Fibroblast of peridontal ligament (primary cell): ENCODE measurements around the gene ANKIB1.

Experiments
- DNase-seq: peaks from one replicate; pipeline ENCODE4 v3.0.0-alpha.2; 2010; ENCODE audit errors: extremely low read depth

ANKIB1 gene, protein sequence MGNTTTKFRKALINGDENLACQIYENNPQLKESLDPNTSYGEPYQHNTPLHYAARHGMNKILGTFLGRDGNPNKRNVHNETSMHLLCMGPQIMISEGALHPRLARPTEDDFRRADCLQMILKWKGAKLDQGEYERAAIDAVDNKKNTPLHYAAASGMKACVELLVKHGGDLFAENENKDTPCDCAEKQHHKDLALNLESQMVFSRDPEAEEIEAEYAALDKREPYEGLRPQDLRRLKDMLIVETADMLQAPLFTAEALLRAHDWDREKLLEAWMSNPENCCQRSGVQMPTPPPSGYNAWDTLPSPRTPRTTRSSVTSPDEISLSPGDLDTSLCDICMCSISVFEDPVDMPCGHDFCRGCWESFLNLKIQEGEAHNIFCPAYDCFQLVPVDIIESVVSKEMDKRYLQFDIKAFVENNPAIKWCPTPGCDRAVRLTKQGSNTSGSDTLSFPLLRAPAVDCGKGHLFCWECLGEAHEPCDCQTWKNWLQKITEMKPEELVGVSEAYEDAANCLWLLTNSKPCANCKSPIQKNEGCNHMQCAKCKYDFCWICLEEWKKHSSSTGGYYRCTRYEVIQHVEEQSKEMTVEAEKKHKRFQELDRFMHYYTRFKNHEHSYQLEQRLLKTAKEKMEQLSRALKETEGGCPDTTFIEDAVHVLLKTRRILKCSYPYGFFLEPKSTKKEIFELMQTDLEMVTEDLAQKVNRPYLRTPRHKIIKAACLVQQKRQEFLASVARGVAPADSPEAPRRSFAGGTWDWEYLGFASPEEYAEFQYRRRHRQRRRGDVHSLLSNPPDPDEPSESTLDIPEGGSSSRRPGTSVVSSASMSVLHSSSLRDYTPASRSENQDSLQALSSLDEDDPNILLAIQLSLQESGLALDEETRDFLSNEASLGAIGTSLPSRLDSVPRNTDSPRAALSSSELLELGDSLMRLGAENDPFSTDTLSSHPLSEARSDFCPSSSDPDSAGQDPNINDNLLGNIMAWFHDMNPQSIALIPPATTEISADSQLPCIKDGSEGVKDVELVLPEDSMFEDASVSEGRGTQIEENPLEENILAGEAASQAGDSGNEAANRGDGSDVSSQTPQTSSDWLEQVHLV

DNA sequence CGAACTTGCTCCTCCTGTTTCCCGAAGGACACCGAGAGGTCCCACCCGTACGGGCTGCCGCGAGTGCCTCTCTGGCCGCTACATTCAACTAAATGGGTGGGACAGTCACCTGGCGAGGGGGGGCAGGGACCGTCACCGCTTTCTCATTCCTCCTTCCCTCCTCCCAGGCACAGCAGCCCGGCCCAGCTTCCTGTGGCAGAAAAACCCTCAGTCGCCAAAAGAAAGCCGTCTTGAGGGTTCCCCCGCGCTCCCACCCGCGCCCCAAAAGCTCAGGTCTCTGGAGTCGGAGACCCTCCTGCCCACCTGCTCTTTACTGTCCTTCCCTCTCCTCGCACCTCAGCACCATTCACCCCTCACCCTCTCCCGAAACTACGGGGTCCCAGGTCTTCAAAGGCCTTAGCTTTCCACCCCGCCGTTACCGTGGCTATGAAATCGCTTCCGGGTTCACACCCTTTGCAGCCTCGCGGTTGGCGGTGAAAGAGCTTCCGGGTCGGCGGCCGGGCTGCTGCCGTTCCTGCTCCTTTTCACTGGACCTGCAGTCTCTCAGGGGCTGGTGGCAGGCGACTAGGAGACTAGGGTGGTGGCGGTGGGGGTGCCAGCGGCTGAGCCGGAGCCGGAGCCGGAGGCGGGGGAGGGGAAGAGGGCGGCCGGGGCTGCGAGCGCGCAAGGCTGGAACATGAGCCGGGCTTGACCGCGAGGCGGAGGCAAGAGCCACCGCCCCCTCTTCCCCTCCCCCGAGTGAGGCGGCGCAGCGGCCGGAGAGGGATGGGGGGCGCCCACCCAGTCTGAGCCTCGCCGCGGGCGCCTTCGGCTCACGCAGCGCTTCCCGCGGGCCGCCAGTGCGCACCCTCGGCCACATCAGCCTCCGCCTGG, at the start of gene ANKIB1, which contains the start of gene KRIT1:
Gene ANKIB1, plus strand, starts transcription at position 488 of the 873 bp plus-strand sequence. CDS start 49,005 bp downstream, outside the sequence.
Gene KRIT1, minus strand, starts transcription at position 428 of the 873 bp plus-strand sequence. CDS start 3,779 bp downstream, outside the sequence.
- peak; percentile 69 for DNase-seq

DNA sequence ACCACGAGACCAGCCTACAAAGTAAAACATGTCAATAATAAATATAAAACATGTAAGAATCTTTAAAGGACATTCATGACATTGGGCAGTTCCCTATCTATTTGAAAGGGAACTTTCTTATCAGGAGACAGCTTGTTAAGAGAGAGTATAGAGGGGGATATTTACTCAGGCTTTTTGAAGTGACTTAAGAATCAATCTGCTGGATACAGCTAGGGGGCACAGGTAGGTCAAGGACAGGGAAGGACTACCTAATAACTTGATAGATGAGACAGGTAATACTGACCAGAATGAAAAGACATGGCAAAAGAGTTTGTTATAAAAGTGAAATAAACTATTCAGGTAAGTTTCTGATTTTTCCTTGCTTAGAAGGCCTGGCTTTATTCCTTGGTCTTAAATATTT, 45.0 kb upstream of the ANKIB1 start:
- DNase-seq = no peak

- no peak for DNase-seq
These were observed 39.8 kb upstream of the ANKIB1 start for GRCh38 chr7:92205987-92206386.

DNA sequence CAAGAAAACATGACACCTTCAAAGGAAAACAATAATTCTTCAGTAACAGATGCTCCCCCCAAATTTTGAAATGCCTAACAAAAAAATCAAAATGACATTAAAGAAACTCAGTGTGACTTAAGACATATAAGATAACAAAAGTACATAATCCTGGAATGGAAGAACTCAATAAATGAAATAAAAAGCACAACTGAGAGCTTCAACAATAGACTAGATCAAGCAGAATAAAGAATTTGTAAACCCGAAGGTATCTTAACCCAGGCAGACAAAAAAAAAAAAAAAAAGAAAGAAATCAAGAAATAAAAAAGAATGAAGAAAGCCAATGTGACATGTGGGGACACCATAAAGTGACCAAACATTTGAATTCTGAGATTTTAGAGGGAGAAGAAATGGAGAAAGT, 39.1 kb upstream of the ANKIB1 start:
- DNase-seq = no peak

DNA sequence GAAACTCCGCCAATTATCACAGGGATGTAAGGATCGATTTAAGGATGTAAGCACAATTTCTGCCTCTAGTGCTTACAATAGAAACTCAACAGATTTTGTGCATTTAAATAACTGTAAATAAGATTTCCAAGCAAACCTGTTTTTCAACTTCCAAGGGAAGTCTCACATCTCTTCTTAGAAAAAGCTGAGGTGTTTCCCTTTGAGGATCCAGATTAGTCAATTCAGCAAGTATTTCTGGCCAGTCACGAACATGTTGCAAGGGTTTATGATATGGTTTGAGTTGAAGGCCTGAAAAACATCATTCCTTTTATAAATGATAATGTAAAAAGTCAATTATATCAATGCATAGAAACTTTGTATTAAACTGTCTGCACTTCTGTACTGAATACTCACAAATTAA, 24.0 kb upstream of the ANKIB1 start:
- DNase-seq = no peak

GRCh38 chr7:92226981-92227380, 18.8 kb upstream of the ANKIB1 start:
- peak; percentile 65 for DNase-seq

DNA sequence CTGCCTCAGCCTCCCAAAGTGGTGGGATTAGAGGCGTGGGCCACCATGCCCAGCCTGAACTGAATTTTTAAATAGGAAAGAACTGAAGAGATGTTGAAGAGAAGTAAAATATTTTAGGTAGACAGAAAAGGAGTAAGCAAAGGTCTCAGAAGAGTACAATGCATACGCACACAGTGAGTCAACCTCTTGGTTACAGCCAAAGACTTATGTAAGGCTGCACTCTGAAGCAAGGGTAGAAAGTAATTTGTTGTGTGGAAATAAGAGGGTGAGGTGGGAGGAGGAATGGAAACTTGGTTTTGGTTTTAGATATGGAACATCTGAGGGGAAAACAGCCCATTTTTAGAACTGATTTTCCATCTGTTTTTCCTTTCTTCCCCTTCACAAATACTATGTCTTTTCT, 17.7 kb upstream of the ANKIB1 start:
- no peak for DNase-seq

GRCh38 chr7:92228742-92229141, 17.0 kb upstream of the ANKIB1 start:
- no peak for DNase-seq

DNA sequence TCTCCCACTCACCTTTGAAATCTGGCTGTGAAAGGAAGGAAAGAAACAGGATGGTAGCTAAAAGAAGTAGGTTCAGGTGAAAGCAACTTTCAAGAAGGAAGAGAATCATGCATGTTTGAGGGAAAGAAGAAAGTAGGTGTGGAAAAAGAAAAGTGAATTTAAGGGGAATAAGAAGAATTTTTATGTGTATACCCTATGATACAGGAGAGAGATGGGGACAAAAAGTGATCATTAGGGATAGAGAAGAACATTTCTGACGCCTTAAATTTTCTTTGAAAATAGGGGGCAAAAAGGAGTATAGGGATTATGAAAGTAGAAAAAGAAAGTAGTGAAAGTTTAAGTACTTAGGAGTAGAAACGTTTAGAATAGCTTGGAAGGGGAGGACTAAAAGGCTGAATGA, 15.2 kb upstream of the ANKIB1 start:
- no peak for DNase-seq

DNA sequence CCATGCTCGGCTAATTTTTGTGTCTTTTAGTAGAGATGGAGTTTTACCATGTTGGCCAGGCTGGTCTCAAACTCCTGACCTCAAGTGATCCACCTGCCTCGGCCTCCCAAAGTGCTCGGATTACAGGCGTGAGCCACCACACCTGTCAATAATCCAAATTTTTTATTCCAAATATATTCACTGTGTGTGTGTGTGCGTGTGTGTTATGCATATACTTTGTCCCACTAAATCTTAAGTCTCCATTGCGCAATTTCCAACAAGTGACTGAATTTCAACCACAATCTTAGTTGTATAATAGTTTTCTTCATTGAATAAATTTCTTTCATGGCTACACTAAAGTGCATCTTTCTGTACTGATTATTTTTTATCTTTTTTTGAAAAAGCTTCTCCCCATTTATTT, 2.8 kb upstream of the ANKIB1 start:
- DNase-seq = no peak

- DNase-seq = peak; percentile 44
These were observed 827 bp upstream of the ANKIB1 start for GRCh38 chr7:92244808-92245486.

GRCh38 chr7:92246360-92247101, 757 bp downstream of the ANKIB1 start:
- DNase-seq = peak; percentile 35

DNA sequence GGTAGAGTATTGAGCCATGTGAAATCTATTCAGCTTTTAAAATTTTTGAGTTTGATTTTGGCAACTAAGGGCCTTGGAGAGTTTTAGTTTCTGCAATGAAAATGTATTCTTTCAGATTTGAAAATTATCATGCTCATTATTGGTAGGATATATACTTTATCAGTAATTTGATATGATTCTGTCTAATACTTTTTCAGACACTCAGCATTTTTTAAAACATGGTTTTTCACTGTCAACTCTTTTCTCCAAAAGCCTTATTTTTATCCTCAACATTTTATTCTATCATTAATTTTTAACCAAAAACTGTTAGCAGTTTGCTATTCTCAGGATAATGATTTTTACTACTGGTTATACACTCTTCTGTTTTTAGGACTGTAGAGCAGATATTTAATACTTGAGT, 4.8 kb downstream of the ANKIB1 start:
- no peak for DNase-seq

GRCh38 chr7:92251181-92251580, 5.4 kb downstream of the ANKIB1 start:
- DNase-seq = no peak

GRCh38 chr7:92253251-92253650, 7.5 kb downstream of the ANKIB1 start:
- no peak for DNase-seq

- peak; percentile 28 for DNase-seq
These were observed 9.0 kb downstream of the ANKIB1 start for GRCh38 chr7:92254800-92255199.

- peak; percentile 92 for DNase-seq
These were observed 9.5 kb downstream of the ANKIB1 start for GRCh38 chr7:92255308-92255707.

DNA sequence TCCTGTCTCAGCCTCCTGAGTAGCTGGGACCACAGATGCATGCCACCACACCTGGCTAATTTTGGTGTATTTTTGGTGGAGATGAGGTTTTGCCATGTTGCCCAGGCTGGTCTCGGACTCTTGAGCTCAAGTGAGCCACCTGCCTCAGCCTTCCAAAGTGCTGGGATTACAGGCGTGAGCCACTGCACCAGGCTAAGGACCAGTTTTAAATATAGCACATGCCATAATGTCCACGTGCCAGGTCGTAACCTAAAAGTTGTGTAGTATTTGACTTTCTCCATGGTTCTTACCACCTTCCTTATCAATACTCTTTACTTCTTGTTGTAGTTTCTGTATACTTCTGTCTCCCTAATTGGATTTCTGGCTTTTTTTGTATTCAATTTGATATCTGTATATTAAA, 13.3 kb downstream of the ANKIB1 start:
- DNase-seq = no peak

- DNase-seq = no peak
These were observed 14.0 kb downstream of the ANKIB1 start for GRCh38 chr7:92259610-92260247.
